AG10803 (cell line): ENCODE measurements around the gene ZBTB17.
A peak's percentile ranks its signal among the peaks of the same experiment; 100 is the strongest.

Experiments used
- DNase-seq: peaks from one replicate; pipeline ENCODE4 v3.0.0; 2010; ENCODE audit warnings: low read depth
- H3K4me3 ChIP-seq: 2 replicates; pipeline ENCODE4 v1.5.1; 2011; ENCODE audit warnings: mild to moderate bottlenecking, low read length, control low read depth
- CTCF ChIP-seq: conservative IDR thresholded peaks from 2 replicates; pipeline ENCODE4 v1.5.1; 2011; ENCODE audit warnings: mild to moderate bottlenecking, low read length, control low read depth, inconsistent platforms

Gene ZBTB17

DNA sequence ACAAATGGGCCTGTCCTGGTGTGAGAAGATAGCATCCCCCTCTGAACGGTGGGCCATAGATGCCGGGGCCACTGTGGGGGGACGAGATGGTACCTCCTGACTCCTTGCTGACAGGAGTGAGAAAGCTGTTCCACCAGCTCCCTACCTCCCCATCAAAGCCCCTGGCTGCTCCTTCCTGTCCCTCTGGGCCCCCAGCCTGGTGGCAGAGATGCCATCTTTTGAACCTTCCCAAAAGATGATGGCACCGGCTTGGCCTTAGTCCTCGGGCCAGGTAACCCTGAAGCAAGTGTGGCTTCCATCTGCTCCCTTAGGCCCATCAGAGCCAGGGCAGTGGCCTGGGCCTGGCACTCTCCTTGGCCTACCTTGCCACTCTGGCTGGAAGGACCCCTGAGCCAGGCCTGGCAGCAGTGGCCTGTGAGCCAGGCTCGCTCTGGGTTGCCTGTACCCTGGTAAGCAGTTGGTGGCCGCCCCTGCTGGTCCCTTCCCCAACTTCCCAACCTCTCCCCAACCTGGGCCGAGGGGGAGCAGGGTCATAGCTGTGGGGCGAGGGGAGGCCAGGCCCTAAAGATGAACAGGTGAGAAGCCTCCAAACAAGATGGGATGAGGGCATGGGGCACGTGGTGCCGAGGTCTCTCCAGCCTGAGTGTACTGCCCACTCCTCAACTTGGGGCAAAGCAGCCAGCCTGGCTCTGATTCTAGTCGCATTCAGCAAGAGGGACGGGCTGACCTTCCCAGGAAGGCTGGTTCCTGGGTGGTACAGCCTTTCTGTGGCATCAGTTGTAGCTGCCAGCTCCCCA lies 34.7 kb downstream of the ZBTB17 start:
- no peak overlapping the region for H3K4me3 ChIP-seq
- DNase-seq, result no peak
- TF ChIP-seq CTCF, result no peak

DNA sequence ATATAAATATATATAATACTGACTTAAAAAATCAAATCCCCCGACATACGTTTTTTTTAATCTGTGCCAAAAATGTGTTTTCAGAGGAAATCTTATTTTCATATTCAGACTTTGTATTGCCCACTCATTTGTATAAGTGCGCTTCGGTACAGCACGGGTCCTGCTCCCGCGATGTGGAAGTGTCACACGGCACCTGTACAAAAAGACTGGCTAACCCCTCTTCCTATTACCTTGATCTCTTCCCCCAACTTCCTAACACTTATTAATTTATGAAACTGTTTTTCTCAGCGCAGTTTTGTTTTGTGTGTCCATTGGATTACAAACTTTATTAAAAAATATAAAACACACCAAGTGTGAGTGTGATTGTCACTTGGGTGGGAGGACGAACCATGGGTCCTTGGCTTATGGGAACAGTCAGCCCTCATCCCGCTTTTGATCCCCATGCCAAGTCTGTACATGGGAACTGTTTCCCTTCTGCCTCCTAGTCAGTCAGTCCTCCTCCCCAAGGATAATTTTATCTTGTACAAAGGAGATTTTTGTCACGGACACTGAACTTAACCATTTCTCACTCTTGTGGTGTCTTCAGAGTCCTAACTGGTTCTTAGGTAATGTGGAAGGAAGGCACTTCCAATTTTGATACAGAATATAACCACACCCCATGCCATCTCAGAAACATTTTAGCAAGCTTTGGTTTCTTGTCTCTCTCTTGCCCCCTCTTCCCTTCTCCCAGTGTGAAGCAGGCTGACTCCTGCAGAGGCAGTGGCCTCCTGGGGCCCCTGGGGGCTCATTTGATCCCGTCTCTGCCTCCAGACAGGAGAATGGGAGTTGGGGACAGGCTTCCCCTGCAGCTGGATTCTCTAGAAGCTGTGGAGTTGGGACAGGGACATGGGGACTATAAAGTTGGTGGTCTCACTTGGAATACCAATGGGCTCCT lies 35.5 kb downstream of the ZBTB17 start:
- H3K4me3 ChIP-seq, result no peak overlapping the region
- DNase-seq, result no peak
- TF ChIP-seq CTCF, result no peak

DNA sequence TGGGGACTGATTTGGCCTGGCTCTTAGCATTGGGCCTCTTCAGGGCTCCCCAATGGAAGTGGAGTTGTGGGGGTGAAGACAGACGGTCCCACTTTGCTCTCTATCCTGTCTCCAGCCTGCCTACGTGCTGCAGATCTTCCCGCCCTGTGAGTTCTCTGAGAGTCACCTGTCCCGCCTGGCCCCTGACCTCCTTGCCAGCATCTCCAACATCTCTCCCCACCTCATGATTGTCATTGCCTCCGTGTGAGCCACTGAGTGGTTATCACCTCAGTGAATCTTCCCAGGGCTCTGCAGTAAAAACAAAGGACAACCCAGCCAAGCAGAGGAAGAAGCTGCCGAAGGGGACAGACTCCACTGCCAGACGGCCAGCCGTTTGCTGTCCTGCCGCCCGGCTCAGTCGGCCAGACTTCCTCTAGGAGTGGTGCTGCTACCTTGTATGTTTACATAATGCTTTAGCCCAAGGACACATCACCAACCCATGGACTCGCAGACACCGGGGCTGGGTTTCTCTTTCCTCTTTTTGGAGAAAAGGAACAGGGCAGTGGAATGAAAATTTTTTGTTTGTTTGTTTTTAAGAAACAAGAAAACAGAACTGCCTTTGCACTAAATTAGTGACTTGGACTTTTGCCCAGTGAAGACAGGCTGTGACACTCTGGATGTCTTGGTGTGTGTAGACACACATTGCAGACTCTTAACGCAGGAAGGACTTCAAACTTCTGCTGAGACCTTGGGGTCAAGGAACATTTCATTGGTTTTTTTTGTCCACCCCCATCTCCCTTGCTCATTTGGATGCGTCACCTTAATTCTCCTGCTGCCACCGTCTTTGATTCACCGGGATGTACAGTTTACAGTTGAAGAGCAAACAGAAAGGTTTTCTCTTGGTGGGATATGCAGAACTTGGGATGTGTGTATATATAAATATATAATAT lies 36.5 kb downstream of the ZBTB17 start:
- TF ChIP-seq CTCF, result no peak
- no peak overlapping the region for H3K4me3 ChIP-seq
- peak; percentile 36 for DNase-seq

DNA sequence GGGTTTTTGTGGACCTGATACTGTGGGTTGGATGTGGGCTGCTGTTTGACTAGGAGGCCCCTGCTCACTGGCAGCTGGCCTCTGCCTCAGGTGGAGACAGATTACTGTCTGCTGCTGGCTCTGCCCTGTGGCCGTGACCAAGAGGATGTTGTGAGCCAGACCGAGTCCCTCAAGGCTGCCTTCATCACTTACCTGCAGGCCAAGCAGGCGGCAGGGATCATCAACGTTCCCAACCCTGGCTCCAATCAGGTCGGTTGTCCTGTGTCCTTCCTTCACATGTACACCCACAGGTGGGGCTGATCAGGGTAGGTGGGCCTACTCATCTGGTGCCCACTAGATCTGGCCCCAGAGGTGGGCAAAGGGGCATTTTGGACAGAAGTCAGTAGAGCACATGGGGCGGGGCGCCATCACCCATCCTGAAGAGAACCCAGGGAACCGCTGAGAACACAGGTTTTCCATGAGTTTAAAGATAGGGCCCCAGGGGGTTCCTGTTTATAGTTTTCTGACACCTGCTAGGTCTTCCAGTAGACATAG lies 37.2 kb downstream of the ZBTB17 start:
- H3K4me3 ChIP-seq, result no peak overlapping the region
- DNase-seq, result no peak
- no peak for TF ChIP-seq CTCF

DNA sequence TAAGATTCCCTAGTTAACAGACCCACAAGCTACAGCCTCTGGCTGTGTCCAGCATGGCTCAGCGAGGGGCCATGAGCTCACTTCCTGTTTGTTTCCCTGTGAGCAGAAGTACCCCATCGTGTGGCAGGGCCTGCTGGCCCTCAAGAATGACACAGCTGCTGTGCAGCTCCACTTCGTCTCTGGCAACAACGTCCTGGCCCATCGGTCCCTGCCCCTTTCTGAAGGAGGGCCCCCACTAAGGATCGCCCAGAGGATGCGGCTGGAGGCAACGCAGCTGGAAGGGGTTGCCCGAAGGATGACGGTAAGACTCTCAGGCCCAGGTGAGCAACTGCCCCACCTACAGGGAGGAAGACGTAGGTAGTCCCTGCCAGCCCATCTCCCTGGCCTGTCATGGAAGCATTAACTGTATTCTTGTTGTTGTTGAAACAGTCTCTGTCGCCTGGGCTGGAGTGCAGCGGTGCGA lies 38.2 kb downstream of the ZBTB17 start:
- no peak for TF ChIP-seq CTCF
- no peak overlapping the region for H3K4me3 ChIP-seq
- DNase-seq, result peak; percentile 53

GRCh38 chr1:15937146-15937545 lies 38.8 kb downstream of the ZBTB17 start:
- no peak for DNase-seq
- no peak overlapping the region for H3K4me3 ChIP-seq
- no peak for TF ChIP-seq CTCF
